ENCODE measurements around the gene RFPL1. TPM values are rescaled to one million over a fixed set of nuclear protein-coding genes. Genes with fewer than 3 reads are reported as not detected.
"Not testable (repeated sequence)": the region's sequence is repeated elsewhere in the genome, so short reads cannot be mapped to it uniquely, and the experiment has no call there.

The RFPL1 gene
- total RNA-seq, 1 donor from 2014 or later: not detected

DNA sequence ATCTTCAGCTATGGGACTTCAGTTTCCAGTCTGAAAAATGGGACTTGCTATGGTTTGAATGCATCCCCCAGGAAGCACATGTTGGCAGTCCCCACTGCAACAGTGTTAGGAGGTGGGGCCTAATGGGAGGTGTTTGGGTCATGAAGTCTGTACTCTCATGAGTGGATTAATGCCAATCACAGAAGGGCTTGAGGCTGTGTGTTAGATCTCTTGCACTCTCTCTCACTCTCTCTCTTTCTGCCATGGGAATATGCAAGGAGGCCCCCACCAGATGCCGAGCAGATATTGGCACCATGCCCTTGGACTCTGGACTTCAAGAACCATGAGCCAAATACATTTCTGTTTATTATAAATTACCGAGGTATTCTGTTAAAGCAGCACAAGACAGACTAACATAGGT is 42.3 kb upstream of the RFPL1 start:
- H3K36me3 Mint-ChIP-seq: no peaks in the 10 kb centered on the region
- H3K27me3 Mint-ChIP-seq: no peaks in the 10 kb centered on the region
- no peaks in the 10 kb centered on the region for H3K9me3 Mint-ChIP-seq
- H3K4me1 Mint-ChIP-seq (ENCODE audit: unreplicated experiment): peaks cover 7% of the 10 kb centered on the region
- no peak for TF ChIP-seq CTCF (conservative IDR thresholded peaks at IDR 0.05)
- no peak overlapping the region for H3K4me3 Mint-ChIP-seq
- no peak overlapping the region for H3K27ac Mint-ChIP-seq
- peak; percentile 22 for DNase-seq (ENCODE audit: extremely low spot score, unreplicated experiment)

- DNase-seq (ENCODE audit: extremely low spot score, unreplicated experiment): no peak
- no peaks in the 10 kb centered on the region for H3K36me3 Mint-ChIP-seq
- peaks cover 10% of the 10 kb centered on the region for H3K27me3 Mint-ChIP-seq
- H3K4me3 Mint-ChIP-seq: no peak overlapping the region
- H3K4me1 Mint-ChIP-seq (ENCODE audit: unreplicated experiment): peaks cover 7% of the 10 kb centered on the region
- H3K9me3 Mint-ChIP-seq: no peaks in the 10 kb centered on the region
- H3K27ac Mint-ChIP-seq: no peak overlapping the region
- no peak for TF ChIP-seq CTCF (conservative IDR thresholded peaks at IDR 0.05)
These were observed 40.6 kb upstream of the RFPL1 start for GRCh38 chr22:29397791-29398190.

DNA sequence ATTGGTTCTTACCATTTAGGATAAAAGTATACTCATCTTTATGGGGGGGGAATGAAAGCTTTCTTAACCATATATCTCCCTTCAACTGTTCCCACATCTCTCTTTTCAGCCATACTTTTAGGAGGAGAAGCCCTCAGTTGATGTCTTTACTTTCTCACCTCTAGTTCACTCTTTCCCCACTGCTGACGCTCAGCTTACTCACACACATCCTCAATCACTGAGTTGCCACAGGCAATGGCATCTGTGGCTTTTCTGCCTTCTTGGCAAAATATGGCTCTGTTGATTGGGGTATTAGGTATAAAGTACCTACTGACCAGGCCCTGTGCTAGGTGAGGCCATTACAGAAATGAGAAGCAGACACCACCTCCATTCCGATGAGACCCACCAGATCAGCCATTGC is 37.8 kb upstream of the RFPL1 start:
- no peaks in the 10 kb centered on the region for H3K4me1 Mint-ChIP-seq (ENCODE audit: unreplicated experiment)
- H3K4me3 Mint-ChIP-seq: no peak overlapping the region
- no peaks in the 10 kb centered on the region for H3K9me3 Mint-ChIP-seq
- TF ChIP-seq CTCF (conservative IDR thresholded peaks at IDR 0.05): no peak
- no peak for DNase-seq (ENCODE audit: extremely low spot score, unreplicated experiment)
- peaks cover 24% of the 10 kb centered on the region for H3K27me3 Mint-ChIP-seq
- no peak overlapping the region for H3K27ac Mint-ChIP-seq
- H3K36me3 Mint-ChIP-seq: no peaks in the 10 kb centered on the region

DNA sequence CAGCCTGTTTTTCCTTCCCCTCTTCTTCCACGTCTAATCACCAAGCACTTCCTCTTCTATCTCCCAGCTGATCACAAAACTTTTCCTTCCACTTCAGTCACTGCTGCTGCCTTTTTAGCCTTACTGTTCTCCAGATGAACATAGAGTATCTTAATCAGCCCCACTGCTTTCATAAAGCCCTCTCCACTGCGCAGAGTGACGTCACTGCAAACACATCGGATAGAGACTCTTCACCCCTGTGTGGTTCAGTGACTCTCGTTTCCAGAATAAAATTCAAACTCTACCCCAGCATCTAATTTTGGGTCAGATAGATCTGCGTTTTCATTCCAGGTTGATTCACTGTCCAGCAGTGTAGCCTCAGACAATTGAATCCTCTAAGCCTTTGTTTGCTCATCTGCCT is 36.8 kb upstream of the RFPL1 start:
- DNase-seq (ENCODE audit: extremely low spot score, unreplicated experiment); H3K36me3 Mint-ChIP-seq; H3K4me1 Mint-ChIP-seq (ENCODE audit: unreplicated experiment); H3K4me3 Mint-ChIP-seq; H3K27ac Mint-ChIP-seq; H3K9me3 Mint-ChIP-seq: not testable (repeated sequence)
- peaks cover 24% of the 10 kb centered on the region for H3K27me3 Mint-ChIP-seq

DNA sequence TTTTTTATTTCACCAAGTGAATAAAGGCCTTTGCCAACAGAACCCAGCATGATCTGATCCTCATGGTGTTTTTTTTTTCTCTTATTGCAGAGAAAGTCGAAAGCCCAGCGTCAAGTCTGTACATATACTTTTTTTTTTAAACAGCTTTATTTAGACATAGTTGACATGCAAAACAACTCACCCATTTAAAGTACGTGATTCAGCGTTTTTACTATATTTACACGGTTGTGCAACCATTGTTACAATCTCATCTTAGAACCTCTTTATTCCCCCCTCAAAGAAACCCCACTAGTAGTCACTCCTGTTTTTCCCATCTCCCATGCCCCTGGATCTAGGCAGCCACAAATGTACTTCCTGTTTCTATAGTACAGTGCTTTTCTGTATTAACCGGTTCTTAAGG is 29.4 kb upstream of the RFPL1 start:
- no peaks in the 10 kb centered on the region for H3K36me3 Mint-ChIP-seq
- H3K9me3 Mint-ChIP-seq: no peaks in the 10 kb centered on the region
- H3K4me1 Mint-ChIP-seq (ENCODE audit: unreplicated experiment): no peaks in the 10 kb centered on the region
- peak; percentile 1 for DNase-seq (ENCODE audit: extremely low spot score, unreplicated experiment)
- no peak overlapping the region for H3K4me3 Mint-ChIP-seq
- TF ChIP-seq CTCF (conservative IDR thresholded peaks at IDR 0.05): no peak
- H3K27ac Mint-ChIP-seq: no peak overlapping the region
- peaks cover 20% of the 10 kb centered on the region for H3K27me3 Mint-ChIP-seq

DNA sequence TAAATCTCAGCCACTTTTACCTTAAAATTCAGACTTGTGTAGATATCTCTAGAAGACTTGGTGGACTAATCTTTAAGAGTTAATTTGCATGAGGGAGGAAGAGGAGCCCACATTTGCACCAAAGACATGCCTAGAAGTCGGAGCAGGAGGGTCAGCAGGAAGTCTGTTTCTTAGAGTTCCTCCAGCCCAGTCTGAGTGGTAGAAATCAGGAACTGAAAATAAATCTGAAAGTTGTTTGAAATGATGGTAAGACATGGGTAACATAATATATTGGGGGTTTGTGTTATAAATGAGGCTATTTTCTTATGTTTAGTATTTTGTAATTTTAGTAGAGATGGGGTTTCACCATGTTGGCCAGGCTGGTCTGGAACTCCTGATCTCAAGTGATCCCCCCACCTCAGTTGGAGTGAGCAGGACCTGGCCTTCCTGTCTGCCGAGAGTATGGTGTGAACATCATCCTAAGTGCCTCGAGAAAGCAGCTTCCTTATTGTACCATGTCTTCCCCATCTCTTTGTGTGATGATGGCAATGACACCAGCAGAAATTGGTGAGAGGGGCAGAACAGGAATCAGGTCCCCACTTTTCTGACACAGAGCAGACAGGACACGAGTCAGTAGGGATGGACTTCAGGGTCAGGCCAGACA is 26.7 kb upstream of the RFPL1 start:
- H3K27me3 Mint-ChIP-seq: peaks cover 18% of the 10 kb centered on the region
- H3K9me3 Mint-ChIP-seq; DNase-seq (ENCODE audit: extremely low spot score, unreplicated experiment); H3K4me1 Mint-ChIP-seq (ENCODE audit: unreplicated experiment); H3K36me3 Mint-ChIP-seq; H3K4me3 Mint-ChIP-seq; H3K27ac Mint-ChIP-seq: not testable (repeated sequence)

- H3K4me1 Mint-ChIP-seq (ENCODE audit: unreplicated experiment); DNase-seq (ENCODE audit: extremely low spot score, unreplicated experiment); H3K9me3 Mint-ChIP-seq; H3K4me3 Mint-ChIP-seq; H3K36me3 Mint-ChIP-seq; H3K27ac Mint-ChIP-seq: not testable (repeated sequence)
- H3K27me3 Mint-ChIP-seq: peaks cover 18% of the 10 kb centered on the region
- TF ChIP-seq CTCF (conservative IDR thresholded peaks at IDR 0.05): peak; percentile 65
These were observed 25.6 kb upstream of the RFPL1 start for GRCh38 chr22:29412772-29413171.

DNA sequence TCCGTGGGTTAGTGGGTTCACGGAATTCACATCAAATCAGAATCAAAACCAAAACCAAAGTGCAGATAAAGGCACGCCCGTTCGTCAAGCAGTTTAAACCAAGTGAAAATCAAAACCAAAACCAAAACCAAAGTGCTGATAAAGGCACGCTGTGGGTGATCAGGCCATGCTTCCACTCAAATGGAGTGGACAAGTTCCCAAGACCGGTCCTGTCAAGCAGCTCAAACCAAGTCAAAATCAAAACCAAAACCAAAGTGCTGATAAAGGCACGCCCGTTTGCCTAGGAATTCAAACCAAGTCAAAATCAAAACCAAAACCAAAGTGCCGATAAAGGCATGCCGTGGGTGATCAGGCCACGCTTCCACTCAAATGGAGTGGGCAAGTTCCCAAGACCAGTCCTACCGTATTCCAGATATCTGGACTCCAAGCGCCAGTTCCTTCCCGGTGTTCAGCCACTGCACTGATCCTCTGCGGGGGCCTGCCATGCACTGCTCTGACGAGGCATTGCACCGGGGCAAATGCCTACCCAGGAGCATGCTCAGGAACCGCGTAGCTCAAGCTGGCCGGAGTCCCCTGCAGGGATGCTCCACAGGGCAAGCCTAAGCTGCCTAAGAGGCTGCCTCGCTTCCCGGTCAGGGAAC is 23.3 kb upstream of the RFPL1 start:
- DNase-seq (ENCODE audit: extremely low spot score, unreplicated experiment); H3K36me3 Mint-ChIP-seq; H3K4me1 Mint-ChIP-seq (ENCODE audit: unreplicated experiment); H3K9me3 Mint-ChIP-seq; H3K27ac Mint-ChIP-seq; H3K4me3 Mint-ChIP-seq: not testable (repeated sequence)
- peaks cover 13% of the 10 kb centered on the region for H3K27me3 Mint-ChIP-seq

DNA sequence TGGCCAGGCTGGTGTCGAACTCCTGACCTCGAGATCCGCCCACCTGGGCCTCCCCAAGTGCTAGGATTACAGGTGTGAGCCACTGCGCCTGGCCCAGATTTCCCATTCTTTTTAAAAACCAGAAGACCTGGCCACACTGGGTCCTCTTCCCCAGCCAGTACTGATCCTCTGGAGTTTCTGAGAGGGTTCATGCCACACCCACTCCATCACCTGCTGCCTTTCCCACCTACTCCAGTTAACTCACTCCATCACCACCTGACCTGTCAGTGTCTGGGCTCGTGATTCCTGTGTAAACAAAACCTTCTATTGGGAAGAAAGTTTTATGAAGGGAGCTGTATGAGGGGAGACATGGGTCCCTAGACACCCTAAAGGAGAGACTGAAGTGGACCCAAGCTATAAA is 19.7 kb upstream of the RFPL1 start:
- H3K4me3 Mint-ChIP-seq; H3K36me3 Mint-ChIP-seq; DNase-seq (ENCODE audit: extremely low spot score, unreplicated experiment); H3K27me3 Mint-ChIP-seq; H3K9me3 Mint-ChIP-seq; H3K27ac Mint-ChIP-seq; H3K4me1 Mint-ChIP-seq (ENCODE audit: unreplicated experiment): not testable (repeated sequence)
